GM12865 (cell line): ENCODE measurements around the gene PRR19.

Experiments
- DNase-seq: peaks from one replicate; pipeline ENCODE4 v3.0.0; 2010; ENCODE audit warnings: low read depth
- H3K4me3 ChIP-seq: 2 replicates; pipeline ENCODE4 v1.5.1; 2011; ENCODE audit warnings: mild to moderate bottlenecking, low read depth, low read length, control low read depth
- CTCF ChIP-seq: IDR thresholded peaks from 2 replicates; pipeline ENCODE4 v1.5.1; 2011; ENCODE audit warnings: low read length, control low read depth, low read depth, inconsistent platforms; ENCODE audit not compliant: insufficient read depth; ENCODE audit errors: missing control alignments

The PRR19 gene

GRCh38 chr19:42353341-42354015, 51.5 kb downstream of the PRR19 start:
- H3K4me3 ChIP-seq = no peak overlapping the region
- DNase-seq = no peak
- no peak for TF ChIP-seq CTCF

- H3K4me3 ChIP-seq = no peak overlapping the region
- DNase-seq = no peak
- no peak for TF ChIP-seq CTCF
Observed at GRCh38 chr19:42355896-42356295, 54.0 kb downstream of the PRR19 start.

DNA sequence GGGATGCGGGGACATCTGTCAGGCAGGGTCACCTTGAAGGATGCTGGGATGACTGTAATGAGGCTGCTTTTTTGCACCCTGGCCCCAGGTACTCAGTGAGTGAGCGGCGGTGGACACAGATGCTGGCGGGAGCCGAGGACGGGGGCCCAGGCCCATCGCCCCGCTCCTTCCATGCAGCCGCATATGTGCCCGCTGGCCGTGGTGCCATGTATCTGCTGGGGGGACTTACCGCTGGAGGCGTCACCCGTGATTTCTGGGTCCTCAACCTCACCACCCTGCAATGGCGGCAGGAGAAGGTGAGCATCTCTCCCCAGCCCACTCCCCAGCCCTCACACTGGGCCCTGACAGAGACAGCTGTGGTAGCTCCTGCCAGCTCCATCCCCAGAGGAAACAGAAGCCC, 54.8 kb downstream of the PRR19 start:
- DNase-seq = no peak
- TF ChIP-seq CTCF = no peak
- H3K4me3 ChIP-seq = no peak overlapping the region

DNA sequence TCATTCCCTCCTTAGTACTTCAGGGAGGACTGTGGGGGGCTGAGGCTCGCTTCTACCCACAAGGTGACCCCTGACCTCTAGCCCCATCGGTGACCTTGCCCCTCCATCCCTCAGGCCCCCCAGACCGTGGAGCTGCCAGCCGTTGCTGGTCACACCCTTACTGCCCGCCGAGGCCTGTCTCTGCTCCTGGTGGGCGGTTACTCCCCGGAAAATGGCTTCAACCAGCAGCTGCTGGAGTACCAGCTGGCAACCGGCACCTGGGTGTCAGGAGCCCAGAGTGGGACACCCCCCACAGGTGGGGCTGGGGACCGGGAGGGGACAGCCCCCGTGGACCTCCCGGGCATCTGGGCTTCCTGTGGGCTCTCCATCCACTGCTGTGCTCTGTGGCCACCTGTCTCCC, 55.4 kb downstream of the PRR19 start:
- TF ChIP-seq CTCF = no peak
- no peak overlapping the region for H3K4me3 ChIP-seq
- DNase-seq = no peak
